ENCODE data around the gene CNTNAP2. TPM values are rescaled to one million over a fixed set of nuclear protein-coding genes. Genes with fewer than 3 reads are reported as not detected.

Gene CNTNAP2
- total and polyA plus RNA-seq, 4 donors: 41.3 to 127 (median 67.8) TPM

DNA sequence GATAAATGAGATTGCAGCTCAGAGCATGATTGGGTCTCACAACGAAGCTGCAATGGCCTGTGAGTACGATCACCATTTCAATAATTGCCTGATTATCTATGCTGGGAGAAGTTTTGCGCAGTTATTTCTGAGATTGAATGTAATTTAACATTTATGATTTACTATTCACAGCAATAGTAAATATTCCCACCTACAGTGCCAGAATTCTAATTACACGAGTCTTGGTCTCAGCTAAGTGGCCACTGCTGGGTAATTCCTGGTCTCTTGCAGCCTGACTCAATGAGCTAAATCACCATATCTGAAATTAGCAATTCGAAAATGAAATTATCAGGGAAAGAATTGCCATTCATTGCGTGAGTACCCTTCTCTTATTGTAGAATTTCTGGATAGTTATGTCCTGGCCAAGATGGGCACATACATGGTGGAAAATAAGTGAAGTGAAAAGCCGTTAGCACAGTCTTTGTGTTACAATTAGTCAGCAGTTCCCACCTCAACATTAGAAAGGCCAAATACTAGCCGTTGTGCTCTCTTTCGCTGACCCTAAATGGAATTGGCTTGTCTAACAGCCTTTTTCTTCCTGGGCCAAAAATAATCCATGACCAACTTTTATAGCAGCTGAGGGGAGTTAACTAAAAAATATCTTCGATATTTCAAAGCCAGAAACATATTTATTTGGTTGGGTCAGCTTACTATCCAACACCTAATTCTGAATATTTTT is 1793.0 kb downstream of the CNTNAP2 start:
- Histone ChIP-seq H3K27me3 (ENCODE audit: control insufficient read depth, insufficient read depth, low read length) (no peaks in the 10 kb centered on the region), H3K4me1 (ENCODE audit: control insufficient read depth, insufficient read depth, low read length) (peaks cover 5% of the 10 kb centered on the region), H3K36me3 (ENCODE audit: control insufficient read depth, insufficient read depth, low read length) (no peaks in the 10 kb centered on the region), H3K27ac (ENCODE audit: low read depth, low read length) (no peak overlapping the region), H3K9me3 (ENCODE audit: control insufficient read depth, insufficient read depth, low read length) (no peaks in the 10 kb centered on the region), H3K4me3 (ENCODE audit: low read depth, low read length) (no peak overlapping the region)
- peak in 3 of 6 donors; percentile 12 to 92 (median 17) for DNase-seq (ENCODE audit: low read depth in 4 of 6, low spot score in 6 of 6)
- WGBS (ENCODE audit: insufficient coverage): 83% methylated on average over 1 of the region's 10 CpGs

DNA sequence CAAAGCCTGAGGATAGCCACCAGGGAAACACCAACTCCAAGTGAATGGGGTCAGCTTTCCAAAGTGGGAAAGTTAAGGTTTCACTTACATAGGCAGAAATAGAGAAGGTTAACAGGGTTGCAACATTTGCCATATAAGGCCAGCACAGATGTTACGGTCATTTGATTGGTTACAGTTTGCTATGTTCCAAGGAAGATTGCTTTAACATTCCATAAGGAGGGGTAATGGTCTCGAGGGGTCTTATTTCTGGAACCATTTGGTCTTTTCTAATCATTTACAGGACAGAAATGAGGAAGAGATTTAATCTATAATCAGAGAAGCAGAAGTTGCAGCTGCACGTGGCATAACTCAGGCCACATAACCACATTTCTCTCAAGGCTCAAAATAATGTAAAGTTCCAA is 1794.6 kb downstream of the CNTNAP2 start:
- Histone ChIP-seq H3K27ac (ENCODE audit: low read depth, low read length) (no peak overlapping the region), H3K4me3 (ENCODE audit: low read depth, low read length) (no peak overlapping the region), H3K27me3 (ENCODE audit: control insufficient read depth, insufficient read depth, low read length) (no peaks in the 10 kb centered on the region), H3K9me3 (ENCODE audit: control insufficient read depth, insufficient read depth, low read length) (no peaks in the 10 kb centered on the region), H3K4me1 (ENCODE audit: control insufficient read depth, insufficient read depth, low read length) (peaks cover 5% of the 10 kb centered on the region), H3K36me3 (ENCODE audit: control insufficient read depth, insufficient read depth, low read length) (no peaks in the 10 kb centered on the region)
- no CpG with 5 or more reads among the region's 3 CpGs for WGBS (ENCODE audit: insufficient coverage)
- no peak for DNase-seq (ENCODE audit: low read depth in 4 of 6, low spot score in 6 of 6)

DNA sequence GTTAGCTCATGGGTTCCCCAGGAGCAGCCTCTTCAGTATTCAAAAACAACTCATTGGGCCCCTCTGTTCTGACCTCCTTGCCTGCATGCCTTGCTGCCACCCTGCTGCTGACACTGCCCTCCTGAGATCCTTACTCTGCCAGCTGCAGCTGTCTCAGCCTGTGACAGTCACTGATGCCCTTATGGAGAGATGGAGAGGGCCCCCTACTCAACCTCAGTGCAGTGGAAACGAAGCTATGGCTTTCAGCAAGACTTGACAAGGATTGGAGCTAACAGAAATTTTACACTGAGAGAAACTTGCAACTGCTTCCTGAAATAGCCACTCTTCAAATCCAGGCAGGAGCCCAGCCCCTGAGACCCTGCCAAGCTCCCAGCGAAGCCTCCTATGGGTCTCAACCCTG is 1795.7 kb downstream of the CNTNAP2 start:
- Histone ChIP-seq H3K4me1 (ENCODE audit: control insufficient read depth, insufficient read depth, low read length) (peaks cover 5% of the 10 kb centered on the region), H3K4me3 (ENCODE audit: low read depth, low read length) (no peak overlapping the region), H3K27me3 (ENCODE audit: control insufficient read depth, insufficient read depth, low read length) (no peaks in the 10 kb centered on the region), H3K9me3 (ENCODE audit: control insufficient read depth, insufficient read depth, low read length) (no peaks in the 10 kb centered on the region), H3K36me3 (ENCODE audit: control insufficient read depth, insufficient read depth, low read length) (no peaks in the 10 kb centered on the region), H3K27ac (ENCODE audit: low read depth, low read length) (no peak overlapping the region)
- 50% methylated on average over 2 of the region's 2 CpGs for WGBS (ENCODE audit: insufficient coverage)
- DNase-seq (ENCODE audit: low read depth in 4 of 6, low spot score in 6 of 6): peak in 1 of 6 donors; percentile 10

DNA sequence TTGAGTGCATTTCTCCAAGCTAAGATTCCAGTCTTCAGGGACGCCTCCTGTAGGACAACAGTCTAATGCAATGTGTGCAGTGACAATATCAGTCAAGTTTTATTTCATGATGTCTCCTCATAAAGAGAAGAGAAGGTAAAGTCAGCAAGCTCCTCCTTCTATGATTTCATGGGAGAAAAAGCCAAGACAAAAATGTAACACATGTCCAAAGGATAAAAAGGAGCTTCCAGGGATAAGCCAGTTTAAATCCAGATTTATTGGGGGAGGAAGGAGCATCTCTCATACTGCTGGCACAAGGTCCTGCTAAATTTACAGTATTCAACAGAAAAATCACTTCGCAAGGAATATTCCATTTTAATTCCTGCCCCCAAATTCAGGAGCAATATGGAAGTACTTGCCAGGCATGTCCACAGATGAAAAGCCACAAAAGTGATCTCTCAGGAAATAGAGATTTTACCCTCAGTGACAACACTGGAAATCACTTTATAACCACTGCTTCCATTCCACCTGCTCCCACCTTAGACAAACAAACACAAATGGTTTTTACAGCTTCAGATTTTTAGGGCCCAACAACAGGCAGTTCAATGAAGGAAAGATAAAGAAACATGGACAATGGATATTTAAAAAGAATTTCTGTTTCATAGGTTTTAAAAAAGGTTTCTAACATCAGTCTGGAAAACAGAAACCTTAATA is 1796.5 kb downstream of the CNTNAP2 start:
- Histone ChIP-seq H3K4me1 (ENCODE audit: control insufficient read depth, insufficient read depth, low read length) (peaks cover 5% of the 10 kb centered on the region), H3K27ac (ENCODE audit: low read depth, low read length) (no peak overlapping the region), H3K9me3 (ENCODE audit: control insufficient read depth, insufficient read depth, low read length) (no peaks in the 10 kb centered on the region), H3K27me3 (ENCODE audit: control insufficient read depth, insufficient read depth, low read length) (no peaks in the 10 kb centered on the region), H3K4me3 (ENCODE audit: low read depth, low read length) (no peak overlapping the region), H3K36me3 (ENCODE audit: control insufficient read depth, insufficient read depth, low read length) (no peaks in the 10 kb centered on the region)
- DNase-seq (ENCODE audit: low read depth in 4 of 6, low spot score in 6 of 6): no peak
- WGBS (ENCODE audit: insufficient coverage): 90% methylated on average over 2 of the region's 2 CpGs

DNA sequence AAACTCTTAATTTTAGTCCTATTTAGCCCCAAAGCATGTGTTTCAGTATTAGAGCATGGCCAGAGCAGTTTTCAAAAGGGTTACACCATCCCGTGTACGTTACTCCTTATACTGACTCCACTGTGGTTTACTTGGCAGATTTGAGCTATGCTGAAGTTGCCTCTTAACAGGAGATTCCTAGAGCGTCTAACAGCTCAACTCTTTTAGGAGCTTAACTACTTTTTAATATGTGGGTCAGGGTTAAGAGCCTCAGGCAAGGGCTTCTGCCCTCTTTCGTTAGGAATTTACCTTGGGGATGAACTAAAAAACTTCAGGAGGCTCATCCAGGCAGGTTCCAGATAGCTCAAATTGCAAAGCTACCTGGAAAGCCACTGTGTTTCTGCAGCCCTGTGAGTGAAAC is 1799.2 kb downstream of the CNTNAP2 start:
- Histone ChIP-seq H3K27me3 (ENCODE audit: control insufficient read depth, insufficient read depth, low read length) (no peaks in the 10 kb centered on the region), H3K4me1 (ENCODE audit: control insufficient read depth, insufficient read depth, low read length) (peaks cover 5% of the 10 kb centered on the region), H3K36me3 (ENCODE audit: control insufficient read depth, insufficient read depth, low read length) (no peaks in the 10 kb centered on the region), H3K4me3 (ENCODE audit: low read depth, low read length) (no peak overlapping the region), H3K27ac (ENCODE audit: low read depth, low read length) (no peak overlapping the region), H3K9me3 (ENCODE audit: control insufficient read depth, insufficient read depth, low read length) (no peaks in the 10 kb centered on the region)
- WGBS (ENCODE audit: insufficient coverage): 33% methylated on average over 1 of the region's 4 CpGs
- no peak for DNase-seq (ENCODE audit: low read depth in 4 of 6, low spot score in 6 of 6)

DNA sequence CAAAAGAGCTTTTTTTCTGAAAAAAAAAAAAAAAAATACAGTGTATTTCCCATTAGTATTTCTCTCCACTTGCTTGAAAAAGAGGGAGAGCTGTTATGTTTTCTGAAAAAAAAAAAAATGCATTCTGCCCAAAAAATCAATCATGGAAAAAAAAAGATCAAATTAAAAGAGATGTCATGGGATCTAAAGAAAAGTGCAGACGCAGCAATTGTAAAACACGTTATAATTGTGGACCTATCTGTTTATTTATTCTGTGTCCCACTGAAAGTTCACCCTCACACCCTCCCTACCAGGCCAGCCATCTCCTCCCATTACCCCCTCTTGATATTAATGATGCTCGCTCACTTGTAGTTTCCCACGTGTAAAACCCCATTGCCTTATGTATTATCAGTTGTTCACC is 1800.0 kb downstream of the CNTNAP2 start:
- H3K36me3 ChIP-seq (ENCODE audit: control insufficient read depth, insufficient read depth, low read length): no peaks in the 10 kb centered on the region
- H3K27ac ChIP-seq (ENCODE audit: low read depth, low read length): no peak overlapping the region
- no peaks in the 10 kb centered on the region for H3K9me3 ChIP-seq (ENCODE audit: control insufficient read depth, insufficient read depth, low read length)
- H3K27me3 ChIP-seq (ENCODE audit: control insufficient read depth, insufficient read depth, low read length): no peaks in the 10 kb centered on the region
- peaks cover 5% of the 10 kb centered on the region for H3K4me1 ChIP-seq (ENCODE audit: control insufficient read depth, insufficient read depth, low read length)
- H3K4me3 ChIP-seq (ENCODE audit: low read depth, low read length): no peak overlapping the region
- 70% methylated on average over 2 of the region's 4 CpGs for WGBS (ENCODE audit: insufficient coverage)
- DNase-seq (ENCODE audit: low read depth in 4 of 6, low spot score in 6 of 6): no peak

DNA sequence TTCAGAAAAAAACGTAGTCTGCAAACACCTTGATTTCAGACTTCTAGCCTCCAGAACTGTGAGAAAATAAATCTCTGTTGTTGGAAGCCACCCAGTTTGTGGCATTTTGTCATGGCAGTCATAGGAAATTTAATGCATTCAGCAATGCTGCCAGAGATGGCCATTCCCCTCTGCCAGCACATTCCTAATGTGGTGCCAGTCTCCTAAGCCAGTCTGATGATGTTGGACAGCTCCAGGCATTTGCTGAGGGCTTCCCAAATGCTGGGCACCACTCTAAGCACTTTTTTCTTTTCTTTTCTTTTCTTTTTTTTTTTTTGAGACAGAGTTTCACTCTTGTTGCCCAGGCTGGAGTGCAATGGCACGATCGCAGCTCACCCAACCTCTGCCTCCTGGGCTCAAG is 1807.2 kb downstream of the CNTNAP2 start:
- Histone ChIP-seq H3K4me1 (ENCODE audit: control insufficient read depth, insufficient read depth, low read length) (no peaks in the 10 kb centered on the region), H3K27ac (ENCODE audit: low read depth, low read length) (no peak overlapping the region), H3K27me3 (ENCODE audit: control insufficient read depth, insufficient read depth, low read length) (no peaks in the 10 kb centered on the region), H3K9me3 (ENCODE audit: control insufficient read depth, insufficient read depth, low read length) (no peaks in the 10 kb centered on the region), H3K36me3 (ENCODE audit: control insufficient read depth, insufficient read depth, low read length) (no peaks in the 10 kb centered on the region), H3K4me3 (ENCODE audit: low read depth, low read length) (no peak overlapping the region)
- no CpG with 5 or more reads among the region's 3 CpGs for WGBS (ENCODE audit: insufficient coverage)
- peak in 2 of 6 donors; percentile 7 to 70 for DNase-seq (ENCODE audit: low read depth in 4 of 6, low spot score in 6 of 6)

DNA sequence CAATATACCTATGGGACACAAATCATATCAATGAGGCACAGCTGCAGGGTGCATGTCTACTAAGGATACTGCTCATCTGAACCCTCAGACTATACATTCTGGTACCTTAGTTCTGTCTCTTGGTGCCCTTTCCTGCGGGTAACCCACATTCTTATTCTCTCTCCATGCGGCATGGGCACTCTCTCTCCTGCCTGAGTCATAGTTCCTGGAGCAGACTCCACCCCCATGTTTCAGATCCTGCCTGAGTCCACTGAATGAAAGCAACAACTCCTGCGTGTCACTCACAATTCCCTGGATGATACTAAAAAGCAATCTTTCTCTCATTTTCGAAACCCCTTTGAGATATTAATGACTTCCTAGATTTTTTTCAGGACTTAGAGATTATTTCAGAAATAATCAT is 1820.8 kb downstream of the CNTNAP2 start:
- Histone ChIP-seq H3K27me3 (ENCODE audit: control insufficient read depth, insufficient read depth, low read length) (no peaks in the 10 kb centered on the region), H3K4me3 (ENCODE audit: low read depth, low read length) (no peak overlapping the region), H3K27ac (ENCODE audit: low read depth, low read length) (no peak overlapping the region), H3K36me3 (ENCODE audit: control insufficient read depth, insufficient read depth, low read length) (no peaks in the 10 kb centered on the region), H3K4me1 (ENCODE audit: control insufficient read depth, insufficient read depth, low read length) (no peaks in the 10 kb centered on the region), H3K9me3 (ENCODE audit: control insufficient read depth, insufficient read depth, low read length) (no peaks in the 10 kb centered on the region)
- DNase-seq (ENCODE audit: low read depth in 4 of 6, low spot score in 6 of 6): no peak
- 96% methylated on average over 2 of the region's 4 CpGs for WGBS (ENCODE audit: insufficient coverage)

DNA sequence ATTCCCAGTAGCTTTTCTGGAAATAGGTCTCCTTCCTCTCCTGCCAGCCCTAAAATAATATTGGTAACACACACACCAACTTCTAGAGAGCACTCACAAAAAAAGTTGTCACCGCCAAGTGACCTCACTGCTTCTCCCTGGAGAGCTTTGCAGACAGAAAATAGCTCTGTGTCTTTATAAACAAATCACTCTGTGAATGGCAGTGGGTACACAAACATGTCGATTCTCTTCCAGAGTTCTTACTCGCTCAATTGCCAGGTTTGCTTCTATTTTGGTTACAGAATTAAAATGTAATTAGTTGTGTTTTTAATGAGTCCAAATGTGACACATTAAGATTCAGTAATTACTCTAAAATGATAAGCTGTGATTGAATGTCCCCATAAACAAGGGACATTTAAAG is 1824.8 kb downstream of the CNTNAP2 start:
- H3K27me3 ChIP-seq (ENCODE audit: control insufficient read depth, insufficient read depth, low read length): no peaks in the 10 kb centered on the region
- WGBS (ENCODE audit: insufficient coverage): 33% methylated on average over 1 of the region's 3 CpGs
- peak in 3 of 6 donors; percentile 8 to 69 (median 65) for DNase-seq (ENCODE audit: low read depth in 4 of 6, low spot score in 6 of 6)
- H3K4me3 ChIP-seq (ENCODE audit: low read depth, low read length): no peak overlapping the region
- H3K4me1 ChIP-seq (ENCODE audit: control insufficient read depth, insufficient read depth, low read length): no peaks in the 10 kb centered on the region
- no peak overlapping the region for H3K27ac ChIP-seq (ENCODE audit: low read depth, low read length)
- no peaks in the 10 kb centered on the region for H3K36me3 ChIP-seq (ENCODE audit: control insufficient read depth, insufficient read depth, low read length)
- no peaks in the 10 kb centered on the region for H3K9me3 ChIP-seq (ENCODE audit: control insufficient read depth, insufficient read depth, low read length)

DNA sequence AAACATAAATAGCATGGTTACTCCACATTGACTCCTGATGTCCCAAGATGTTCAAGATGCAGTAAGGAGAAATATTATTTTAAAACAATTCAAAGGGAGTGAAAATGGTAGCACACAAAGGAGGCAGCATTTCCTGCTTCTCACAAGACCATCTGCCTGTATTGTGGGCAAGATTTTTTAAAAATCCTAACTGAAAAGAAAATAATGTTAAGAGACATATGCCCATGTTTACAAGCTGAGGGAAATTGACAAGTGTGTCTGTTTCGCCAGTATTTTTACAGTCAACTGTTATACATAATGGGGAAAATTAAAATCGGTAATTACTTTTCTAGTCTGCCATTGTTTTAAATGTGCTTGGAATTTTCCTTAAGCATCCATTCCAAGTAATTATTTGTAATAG is 1827.7 kb downstream of the CNTNAP2 start:
- Histone ChIP-seq H3K4me1 (ENCODE audit: control insufficient read depth, insufficient read depth, low read length) (no peaks in the 10 kb centered on the region), H3K4me3 (ENCODE audit: low read depth, low read length) (no peak overlapping the region), H3K27me3 (ENCODE audit: control insufficient read depth, insufficient read depth, low read length) (no peaks in the 10 kb centered on the region), H3K36me3 (ENCODE audit: control insufficient read depth, insufficient read depth, low read length) (no peaks in the 10 kb centered on the region), H3K9me3 (ENCODE audit: control insufficient read depth, insufficient read depth, low read length) (no peaks in the 10 kb centered on the region), H3K27ac (ENCODE audit: low read depth, low read length) (no peak overlapping the region)
- no CpG with 5 or more reads among the region's 2 CpGs for WGBS (ENCODE audit: insufficient coverage)
- peak in 1 of 6 donors; percentile 79 for DNase-seq (ENCODE audit: low read depth in 4 of 6, low spot score in 6 of 6)
